ENCODE data around the gene CDH12. TPM values are rescaled to one million over a fixed set of nuclear protein-coding genes. Genes with fewer than 3 reads are reported as not detected.
"Not testable (repeated sequence)": the region's sequence is repeated elsewhere in the genome, so short reads cannot be mapped to it uniquely, and the experiment has no call there.

The CDH12 gene
- total RNA-seq (2014; rRNA removed; shearing (Covaris generic)): not detected in 2 replicates

GRCh38 chr5:22852807-22853660, at the start of gene CDH12:
TSS of gene CDH12 (minus strand) at chr5:22853344.
- H3K9me3 ChIP-seq (replicated peaks): no peaks in the 10 kb centered on the region
- DNase-seq (ENCODE audit: low read depth in 1 of 2, low spot score in 2 of 2): no peak
- no peak within 1 kb of the TSS for H3K4me3 ChIP-seq
- H3K27me3 ChIP-seq (replicated peaks): no peaks in the 10 kb centered on the region
- no peaks in the 10 kb centered on the region for H3K36me3 ChIP-seq
- H3K27ac ChIP-seq: no peak within 1 kb of the TSS
- H3K4me1 ChIP-seq (replicated peaks): no peaks in the 10 kb centered on the region

GRCh38 chr5:22901885-22902284, 48.7 kb upstream of the CDH12 start:
- H3K4me1 ChIP-seq (replicated peaks): no peaks in the 10 kb centered on the region
- no peaks in the 10 kb centered on the region for H3K9me3 ChIP-seq (replicated peaks)
- H3K27ac ChIP-seq: no peak overlapping the region
- H3K4me3 ChIP-seq: no peak overlapping the region
- H3K36me3 ChIP-seq: no peaks in the 10 kb centered on the region
- DNase-seq (ENCODE audit: low read depth in 1 of 2, low spot score in 2 of 2): no peak
- H3K27me3 ChIP-seq (replicated peaks): no peaks in the 10 kb centered on the region

- H3K27ac ChIP-seq: no peak overlapping the region
- H3K9me3 ChIP-seq (replicated peaks): no peaks in the 10 kb centered on the region
- no peaks in the 10 kb centered on the region for H3K36me3 ChIP-seq
These were observed 47.7 kb upstream of the CDH12 start for GRCh38 chr5:22900801-22901310.

GRCh38 chr5:22899341-22899740, 46.2 kb upstream of the CDH12 start:
- Histone ChIP-seq H3K9me3 (replicated peaks) (no peaks in the 10 kb centered on the region), H3K4me1 (replicated peaks) (no peaks in the 10 kb centered on the region), H3K27ac (no peak overlapping the region), H3K36me3 (no peaks in the 10 kb centered on the region), H3K4me3 (no peak overlapping the region), H3K27me3 (replicated peaks) (no peaks in the 10 kb centered on the region)
- no peak for DNase-seq (ENCODE audit: low read depth in 1 of 2, low spot score in 2 of 2)

More at GRCh38 chr5:22900801-22901310, 47.7 kb upstream of the CDH12 start:
- H3K4me1 ChIP-seq (replicated peaks): no peaks in the 10 kb centered on the region
- H3K4me3 ChIP-seq: no peak overlapping the region
- DNase-seq (ENCODE audit: low read depth in 1 of 2, low spot score in 2 of 2): no peak
- H3K27me3 ChIP-seq (replicated peaks): no peaks in the 10 kb centered on the region

GRCh38 chr5:22896152-22896551, 43.0 kb upstream of the CDH12 start:
- no peak overlapping the region for H3K4me3 ChIP-seq

GRCh38 chr5:22892441-22892840, 39.3 kb upstream of the CDH12 start:
- Histone ChIP-seq H3K4me1 (replicated peaks) (no peaks in the 10 kb centered on the region), H3K27ac (no peak overlapping the region), H3K27me3 (replicated peaks) (no peaks in the 10 kb centered on the region), H3K4me3 (no peak overlapping the region), H3K9me3 (replicated peaks) (no peaks in the 10 kb centered on the region), H3K36me3 (no peaks in the 10 kb centered on the region)
- no peak for DNase-seq (ENCODE audit: low read depth in 1 of 2, low spot score in 2 of 2)

More at GRCh38 chr5:22896152-22896551, 43.0 kb upstream of the CDH12 start:
- Histone ChIP-seq H3K4me1 (replicated peaks) (no peaks in the 10 kb centered on the region), H3K36me3 (no peaks in the 10 kb centered on the region), H3K27me3 (replicated peaks) (no peaks in the 10 kb centered on the region), H3K27ac (no peak overlapping the region), H3K9me3 (replicated peaks) (no peaks in the 10 kb centered on the region)
- no peak for DNase-seq (ENCODE audit: low read depth in 1 of 2, low spot score in 2 of 2)

GRCh38 chr5:22889720-22890119, 36.6 kb upstream of the CDH12 start:
- Histone ChIP-seq H3K36me3 (no peaks in the 10 kb centered on the region), H3K4me3 (no peak overlapping the region), H3K27me3 (replicated peaks) (no peaks in the 10 kb centered on the region), H3K27ac (no peak overlapping the region), H3K4me1 (replicated peaks) (no peaks in the 10 kb centered on the region), H3K9me3 (replicated peaks) (no peaks in the 10 kb centered on the region)
- no peak for DNase-seq (ENCODE audit: low read depth in 1 of 2, low spot score in 2 of 2)

- DNase-seq (ENCODE audit: low read depth in 1 of 2, low spot score in 2 of 2): no peak
- Histone ChIP-seq H3K27me3 (replicated peaks) (no peaks in the 10 kb centered on the region), H3K9me3 (replicated peaks) (no peaks in the 10 kb centered on the region), H3K4me3 (no peak overlapping the region), H3K36me3 (no peaks in the 10 kb centered on the region), H3K27ac (no peak overlapping the region), H3K4me1 (replicated peaks) (no peaks in the 10 kb centered on the region)
These were observed 34.4 kb upstream of the CDH12 start for GRCh38 chr5:22887566-22887965.

- H3K36me3 ChIP-seq; H3K4me1 ChIP-seq (replicated peaks); H3K9me3 ChIP-seq (replicated peaks); H3K4me3 ChIP-seq; H3K27ac ChIP-seq; H3K27me3 ChIP-seq (replicated peaks); DNase-seq (ENCODE audit: low read depth in 1 of 2, low spot score in 2 of 2): not testable (repeated sequence)
These were observed 5.8 kb upstream of the CDH12 start for GRCh38 chr5:22858911-22859310.

GRCh38 chr5:22855824-22856223, 2.7 kb upstream of the CDH12 start:
- H3K27me3 ChIP-seq (replicated peaks): no peaks in the 10 kb centered on the region
- DNase-seq (ENCODE audit: low read depth in 1 of 2, low spot score in 2 of 2): no peak
- H3K9me3 ChIP-seq (replicated peaks): no peaks in the 10 kb centered on the region
- H3K4me3 ChIP-seq: no peak overlapping the region
- no peak overlapping the region for H3K27ac ChIP-seq
- H3K36me3 ChIP-seq: no peaks in the 10 kb centered on the region
- no peaks in the 10 kb centered on the region for H3K4me1 ChIP-seq (replicated peaks)

GRCh38 chr5:22850981-22851380, 2.2 kb downstream of the CDH12 start:
- no peaks in the 10 kb centered on the region for H3K27me3 ChIP-seq (replicated peaks)
- no peak for DNase-seq (ENCODE audit: low read depth in 1 of 2, low spot score in 2 of 2)
- H3K4me1 ChIP-seq (replicated peaks): no peaks in the 10 kb centered on the region
- H3K36me3 ChIP-seq: no peaks in the 10 kb centered on the region
- no peaks in the 10 kb centered on the region for H3K9me3 ChIP-seq (replicated peaks)
- H3K27ac ChIP-seq: no peak overlapping the region
- no peak overlapping the region for H3K4me3 ChIP-seq

- Histone ChIP-seq H3K9me3 (replicated peaks) (no peaks in the 10 kb centered on the region), H3K27ac (no peak overlapping the region), H3K27me3 (replicated peaks) (no peaks in the 10 kb centered on the region), H3K4me3 (no peak overlapping the region), H3K36me3 (no peaks in the 10 kb centered on the region), H3K4me1 (replicated peaks) (no peaks in the 10 kb centered on the region)
- DNase-seq (ENCODE audit: low read depth in 1 of 2, low spot score in 2 of 2): no peak
These were observed 6.5 kb downstream of the CDH12 start for GRCh38 chr5:22846693-22847092.

GRCh38 chr5:22844636-22845035, 8.5 kb downstream of the CDH12 start:
- Histone ChIP-seq H3K4me1 (replicated peaks) (no peaks in the 10 kb centered on the region), H3K27me3 (replicated peaks) (no peaks in the 10 kb centered on the region), H3K27ac (no peak overlapping the region), H3K9me3 (replicated peaks) (no peaks in the 10 kb centered on the region), H3K4me3 (no peak overlapping the region), H3K36me3 (no peaks in the 10 kb centered on the region)
- no peak for DNase-seq (ENCODE audit: low read depth in 1 of 2, low spot score in 2 of 2)

- Histone ChIP-seq H3K36me3 (no peaks in the 10 kb centered on the region), H3K27me3 (replicated peaks) (no peaks in the 10 kb centered on the region), H3K27ac (no peak overlapping the region), H3K4me3 (no peak overlapping the region), H3K9me3 (replicated peaks) (no peaks in the 10 kb centered on the region), H3K4me1 (replicated peaks) (no peaks in the 10 kb centered on the region)
- no peak for DNase-seq (ENCODE audit: low read depth in 1 of 2, low spot score in 2 of 2)
These were observed 9.0 kb downstream of the CDH12 start for GRCh38 chr5:22844155-22844554.
